Activated CD4-positive, alpha-beta T cell treated with anti-CD3 and anti-CD28 coated beads, Interleukin-2, Interleukin-4, amounts not matched to agents 100 ng/mL and 50 ng/mL, durations not matched to agents 16 hours and 8 hours (primary cell): ENCODE results near the gene BNC2.

Experiments
- DNase-seq: peaks from one replicate; pipeline ENCODE4 v3.0.0-alpha.2; 2020; ENCODE audit warnings: low spot score

BNC2 gene

DNA sequence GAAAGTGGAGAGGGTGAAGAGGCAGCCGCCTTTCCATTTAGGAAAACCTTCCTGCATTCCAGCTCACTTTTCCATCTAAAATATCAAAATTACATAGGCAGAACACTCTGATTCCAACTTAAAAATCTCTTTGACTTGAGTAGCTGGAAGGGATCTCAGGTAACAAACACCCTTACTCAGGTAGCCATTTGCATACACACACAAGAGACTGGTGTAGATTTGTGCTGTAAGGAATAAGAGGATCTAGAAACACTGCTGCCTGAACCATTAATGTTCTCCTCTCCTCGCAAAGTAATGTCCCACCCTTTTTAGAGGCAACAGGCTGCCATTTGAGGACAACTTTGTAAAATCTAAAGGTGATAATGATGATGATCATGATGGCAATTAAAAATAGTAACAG, 53.5 kb downstream of the BNC2 start:
- DNase-seq = no peak

DNA sequence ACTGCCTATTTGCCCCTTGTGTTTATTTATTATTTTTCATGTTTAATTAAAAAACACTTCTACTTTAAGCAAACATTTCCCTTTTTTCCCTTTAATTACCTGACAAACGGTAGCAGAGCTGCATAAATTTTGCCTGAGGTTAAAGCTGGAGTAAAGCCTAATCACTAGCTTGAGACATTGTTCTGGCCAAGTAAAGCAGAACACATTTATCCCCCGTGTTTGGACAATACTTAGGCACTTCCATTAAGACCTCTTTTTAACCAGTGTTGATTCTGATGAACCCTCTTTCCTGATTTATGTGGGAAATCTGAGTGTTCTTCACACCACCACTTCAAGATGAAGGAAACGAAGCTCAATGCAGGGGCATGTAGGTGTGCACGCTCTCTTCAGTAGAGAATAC, 54.5 kb downstream of the BNC2 start:
- no peak for DNase-seq

DNA sequence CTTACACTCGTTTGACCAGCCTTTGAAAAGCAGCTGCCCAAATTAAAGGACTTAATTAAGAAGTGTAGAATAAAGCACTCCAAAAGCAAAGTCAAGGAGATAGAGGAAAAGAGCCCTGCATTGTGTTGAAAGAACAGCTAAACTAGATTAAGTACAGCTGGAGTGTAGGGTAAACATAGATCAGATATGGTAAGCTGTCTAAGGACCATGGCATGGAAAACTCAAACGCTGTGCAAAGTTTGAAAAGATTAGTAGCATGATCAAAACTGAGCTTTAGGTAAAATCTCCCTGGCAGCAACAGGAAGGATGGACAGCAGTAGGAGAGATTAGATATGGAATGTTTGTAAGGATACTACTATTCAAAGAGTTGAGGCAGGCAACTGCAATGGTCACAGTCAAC, 55.4 kb downstream of the BNC2 start:
- DNase-seq = no peak

DNA sequence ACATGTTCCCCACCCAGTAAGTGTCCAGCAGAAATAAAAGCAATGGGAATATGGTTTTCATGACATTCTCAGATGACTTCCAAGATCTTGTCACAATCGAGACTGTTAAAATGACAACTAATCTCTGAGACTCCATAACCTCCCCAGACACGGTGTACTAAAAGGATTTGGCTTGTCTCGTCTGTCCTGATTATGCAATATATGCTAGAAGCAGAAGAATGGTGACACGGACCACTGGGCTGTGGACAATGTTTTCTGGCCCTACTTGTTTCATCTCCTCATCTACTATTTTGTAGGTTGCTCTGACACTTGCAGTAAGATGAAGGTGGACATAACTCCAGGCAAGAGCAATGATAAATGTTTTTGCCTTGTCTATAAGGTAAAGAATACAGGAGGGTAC, 56.6 kb downstream of the BNC2 start:
- no peak for DNase-seq

- DNase-seq = no peak
Measured at GRCh38 chr9:16811987-16812685, 58.3 kb downstream of the BNC2 start.

DNA sequence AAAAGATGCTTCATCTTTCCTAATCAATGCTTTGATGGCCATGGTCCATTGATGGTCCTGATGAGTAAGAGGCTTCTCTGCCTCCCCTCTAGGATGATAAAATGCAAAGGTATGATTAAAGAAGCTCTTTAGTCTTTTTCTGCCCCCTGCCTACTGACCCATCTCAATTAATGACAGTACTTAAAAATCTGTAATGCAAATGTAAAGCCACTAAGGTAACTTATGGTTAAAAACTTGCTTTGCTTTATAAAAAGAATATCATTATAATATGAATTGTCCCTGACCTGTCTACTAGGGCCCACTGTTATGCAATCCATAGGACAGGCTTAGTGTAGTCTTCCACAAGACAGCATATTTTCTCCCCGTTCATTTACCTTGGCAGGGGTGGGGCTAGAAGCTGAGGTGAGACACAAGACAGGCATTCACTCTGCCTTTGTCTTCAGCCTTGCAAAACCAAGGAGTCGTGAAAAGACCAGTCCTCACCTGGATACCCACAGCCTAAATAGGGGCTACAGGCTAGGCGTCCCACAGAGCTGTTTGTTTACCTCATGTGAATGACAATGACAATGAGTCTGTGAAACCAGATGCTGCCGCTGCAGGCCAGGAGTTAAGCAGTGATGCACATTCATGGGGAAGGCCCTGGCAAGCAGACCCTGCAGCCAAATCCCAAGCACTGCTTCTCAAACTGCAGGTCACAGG, 60.4 kb downstream of the BNC2 start:
- DNase-seq = no peak

DNA sequence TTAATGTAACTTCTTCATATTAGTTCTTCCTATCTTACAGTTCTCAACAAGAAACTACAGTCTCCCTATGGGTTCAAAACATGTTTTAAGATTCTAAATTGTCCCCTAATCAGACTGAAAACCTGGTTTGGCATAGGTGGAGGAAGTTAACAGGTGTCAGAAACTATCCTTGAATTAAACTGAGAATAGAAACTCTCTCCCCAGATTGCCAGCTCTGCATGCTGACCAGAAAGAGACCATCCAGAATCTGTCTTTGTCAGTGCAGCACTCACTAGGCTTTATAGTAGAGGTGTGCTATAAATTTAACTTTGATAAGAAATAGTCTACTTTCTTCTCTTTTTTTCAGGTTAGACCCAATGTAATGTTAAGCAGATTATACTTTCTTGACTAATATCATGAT, 63.8 kb downstream of the BNC2 start:
- DNase-seq = no peak

- DNase-seq = no peak
Measured at GRCh38 chr9:16803648-16804047, 66.8 kb downstream of the BNC2 start.

DNA sequence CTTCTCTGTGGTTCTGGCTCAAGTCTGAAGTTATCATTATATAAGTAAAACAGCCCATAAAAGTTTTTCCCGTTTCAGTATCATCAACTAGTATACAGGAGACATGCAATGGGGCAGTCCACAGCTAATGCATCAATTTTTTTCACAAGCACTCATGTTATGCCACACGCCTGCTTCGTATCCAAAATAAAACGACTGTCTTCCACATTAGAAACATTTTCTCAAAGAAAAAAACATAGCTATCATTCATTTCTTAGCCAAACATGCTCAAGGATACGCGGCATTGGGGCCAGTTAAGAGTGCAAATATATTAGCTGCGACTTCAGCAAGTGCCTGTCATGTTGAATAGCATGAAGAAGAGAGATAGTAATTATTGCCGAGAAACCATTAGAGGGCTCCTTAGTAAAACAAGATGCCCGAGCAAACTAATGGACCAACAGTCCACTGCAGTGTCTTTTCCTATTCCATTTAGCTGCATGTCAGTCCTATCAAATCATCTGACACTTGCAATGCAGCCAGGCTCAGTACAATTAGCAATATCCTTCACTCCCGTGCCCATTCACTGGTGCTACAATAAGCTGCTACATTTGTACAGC, 68.5 kb downstream of the BNC2 start:
- DNase-seq = no peak

DNA sequence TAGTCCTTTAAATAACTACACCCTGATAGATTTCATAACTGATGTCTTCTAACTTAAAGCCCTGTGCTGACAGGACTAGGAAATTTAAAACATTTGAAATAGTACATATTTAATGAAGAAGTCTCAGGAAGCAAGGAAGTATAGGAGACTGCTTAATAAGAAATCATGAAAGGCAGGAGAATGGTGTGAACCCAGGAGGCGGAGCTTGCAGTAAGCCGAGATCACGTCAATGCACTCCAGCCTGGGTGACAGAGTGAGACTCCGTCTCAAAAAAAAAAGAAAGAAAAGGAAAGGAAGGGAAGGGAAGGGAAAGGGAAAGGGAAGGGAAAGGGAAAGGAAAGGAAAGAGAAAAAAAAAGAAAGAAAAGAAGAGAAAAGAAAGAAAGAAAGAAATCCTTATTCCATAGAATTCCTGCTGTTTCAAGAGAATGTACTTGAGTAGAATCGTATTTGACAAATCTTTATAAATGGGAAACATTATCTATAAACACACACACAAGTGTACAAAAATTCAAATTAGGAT, 74.1 kb downstream of the BNC2 start:
- DNase-seq = no peak

GRCh38 chr9:16794871-16795639, 75.4 kb downstream of the BNC2 start:
- DNase-seq = no peak

- DNase-seq = no peak
Measured at GRCh38 chr9:16794103-16794502, 76.4 kb downstream of the BNC2 start.

GRCh38 chr9:16787724-16788123, 82.7 kb downstream of the BNC2 start:
- DNase-seq = no peak

GRCh38 chr9:16784002-16784401, 86.5 kb downstream of the BNC2 start:
- no peak for DNase-seq

DNA sequence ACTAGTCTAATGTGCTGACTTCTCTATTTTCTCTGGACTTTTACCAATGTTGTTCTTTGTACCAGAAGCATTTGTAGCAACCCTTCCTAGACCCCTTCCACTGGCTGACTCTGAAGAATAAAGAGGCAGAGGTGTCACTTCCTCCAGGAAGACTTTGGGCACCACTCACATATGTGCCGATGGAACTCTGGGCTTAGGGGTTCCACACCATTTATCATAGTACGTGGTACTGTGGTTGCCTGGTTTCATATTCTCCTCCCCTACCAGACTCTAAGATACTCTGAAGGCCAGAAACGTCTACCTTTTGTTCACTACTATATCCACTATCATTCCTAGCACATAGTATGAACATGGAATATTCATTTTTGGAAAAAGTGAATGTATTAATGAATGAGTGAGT, 88.0 kb downstream of the BNC2 start:
- no peak for DNase-seq

- no peak for DNase-seq
Measured at GRCh38 chr9:16775330-16775729, 95.1 kb downstream of the BNC2 start.

DNA sequence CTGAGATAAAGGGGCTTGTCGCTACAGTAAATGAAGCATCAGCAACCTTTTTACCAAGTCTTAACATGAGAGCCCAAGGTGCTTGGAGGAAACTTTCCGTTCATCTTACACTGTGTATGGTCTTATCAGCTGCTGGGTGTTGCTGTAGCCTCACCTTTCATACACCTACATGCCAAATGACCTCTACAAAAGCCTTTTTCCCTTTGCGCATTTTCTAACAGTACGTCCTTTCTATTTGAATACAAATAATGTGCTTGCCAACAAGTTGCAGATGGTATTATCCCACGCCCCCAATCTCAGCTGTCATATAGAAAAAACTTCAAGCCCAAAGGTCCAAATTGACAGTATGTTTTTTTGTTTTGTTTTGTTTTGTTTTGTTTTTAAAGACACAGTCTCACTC, 96.9 kb downstream of the BNC2 start:
- DNase-seq = no peak

GRCh38 chr9:16773116-16773515, 97.4 kb downstream of the BNC2 start:
- no peak for DNase-seq

GRCh38 chr9:16771356-16771755, 99.1 kb downstream of the BNC2 start:
- no peak for DNase-seq

DNA sequence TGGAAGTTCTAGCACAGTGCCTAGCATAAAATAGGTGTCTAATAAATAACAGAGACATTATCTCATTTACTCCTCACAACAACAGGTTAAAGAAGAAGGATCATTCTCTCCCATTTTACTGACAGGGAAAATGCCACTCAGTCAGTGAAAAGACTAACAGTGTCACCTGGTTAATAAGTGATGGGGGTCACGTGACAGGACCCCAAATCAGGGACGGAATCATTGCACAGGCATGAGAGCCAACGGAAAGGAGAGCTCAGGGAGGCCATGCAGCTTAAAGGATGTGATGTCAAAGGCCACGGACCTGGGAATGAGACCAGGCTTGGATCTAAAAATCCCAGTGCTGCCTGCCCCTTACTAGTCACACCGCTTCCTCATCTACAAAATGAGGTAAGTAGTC, 101.2 kb downstream of the BNC2 start:
- DNase-seq = no peak

DNA sequence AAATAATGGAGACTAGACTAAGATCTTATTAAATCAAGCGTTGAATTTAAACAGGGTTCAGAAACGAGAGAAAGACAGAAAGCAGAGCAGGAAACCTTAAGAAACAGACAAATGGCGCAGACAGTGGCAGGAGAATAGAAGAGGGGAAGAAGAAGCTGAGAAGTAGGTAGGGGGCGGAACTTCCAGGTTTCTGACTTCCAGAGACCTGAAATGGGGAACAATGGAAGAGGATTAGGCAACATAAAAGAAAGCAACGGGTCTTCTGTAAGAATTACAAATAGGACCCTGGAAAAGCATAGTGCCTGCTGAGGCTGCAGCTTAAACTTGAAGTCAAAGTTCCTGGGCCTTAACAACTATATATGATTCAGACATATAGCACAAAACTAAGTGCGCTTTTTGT, 101.7 kb downstream of the BNC2 start:
- DNase-seq = no peak

DNA sequence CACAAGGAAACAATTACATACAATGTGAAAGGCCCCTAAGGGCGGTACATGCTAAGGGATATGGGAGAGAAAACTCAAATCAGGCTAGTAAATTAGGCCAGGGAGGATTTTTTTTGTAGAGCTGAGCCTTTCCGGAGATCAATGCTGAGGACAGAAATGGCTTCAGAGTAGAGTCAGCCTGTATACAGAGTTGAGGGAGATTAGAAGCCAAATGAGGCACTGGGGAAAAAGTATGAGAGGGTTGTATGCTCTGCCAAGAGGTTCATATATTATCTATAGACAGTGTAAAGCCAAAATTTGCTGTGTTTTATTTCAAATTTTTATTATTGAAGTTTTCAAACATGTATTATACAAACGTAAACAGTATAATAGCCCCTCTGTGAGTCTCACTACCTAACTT, 103.1 kb downstream of the BNC2 start:
- DNase-seq = no peak

DNA sequence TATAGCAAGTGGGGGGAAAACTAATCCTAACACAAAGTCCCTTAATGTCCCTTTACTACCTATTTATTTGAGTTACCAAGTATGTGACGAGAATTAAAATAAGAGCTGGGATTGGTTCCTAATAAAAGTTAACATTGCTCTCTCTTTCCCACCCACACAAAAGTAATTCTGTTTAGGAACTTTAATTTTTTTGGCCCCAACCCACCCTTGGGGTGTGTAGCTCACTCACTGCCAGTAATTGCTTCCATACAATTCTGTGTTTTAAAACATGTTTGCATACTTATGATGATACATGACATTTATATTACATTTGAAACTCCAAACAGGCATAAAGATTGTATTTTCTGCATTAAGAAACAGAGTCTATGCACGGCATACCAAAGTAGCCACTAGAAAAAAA, 106.5 kb downstream of the BNC2 start:
- DNase-seq = no peak
